ENCODE results near the gene BBLN.
A peak's percentile ranks its signal among the peaks of the same experiment; 100 is the strongest.

Gene BBLN

GRCh38 chr9:128190516-128191405 lies 30.7 kb downstream of the BBLN start:
- no peak for TF ChIP-seq CTCF (IDR thresholded peaks at IDR 0.05; ENCODE audit: insufficient read depth, low read depth, low read length, missing control alignments)
- DNase-seq (ENCODE audit: low read depth) = peak; percentile 27
- H3K4me3 ChIP-seq (ENCODE audit: low read depth, low read length) = peak overlapping the region; percentile 84

GRCh38 chr9:128191406-128192046 lies 31.5 kb downstream of the BBLN start, which contains the start of gene CIZ1:
Gene CIZ1, minus strand, starts transcription at chr9:128191572. Its CDS starts 715 bp downstream, at chr9:128190857.
- DNase-seq (ENCODE audit: low read depth) = peak; percentile 91
- H3K4me3 ChIP-seq (ENCODE audit: low read depth, low read length) = peak within 1 kb of the TSS; percentile 84
- peak; percentile 76 for TF ChIP-seq CTCF (IDR thresholded peaks at IDR 0.05; ENCODE audit: insufficient read depth, low read depth, low read length, missing control alignments)

- peak; percentile 41 for TF ChIP-seq CTCF (IDR thresholded peaks at IDR 0.05; ENCODE audit: insufficient read depth, low read depth, low read length, missing control alignments)
- H3K4me3 ChIP-seq (ENCODE audit: low read depth, low read length) = peak overlapping the region; percentile 84
- DNase-seq (ENCODE audit: low read depth) = peak; percentile 75
Observed at GRCh38 chr9:128192601-128193371, 32.7 kb downstream of the BBLN start.

- no peak overlapping the region for H3K4me3 ChIP-seq (ENCODE audit: low read depth, low read length)
- no peak for TF ChIP-seq CTCF (IDR thresholded peaks at IDR 0.05; ENCODE audit: insufficient read depth, low read depth, low read length, missing control alignments)
- DNase-seq (ENCODE audit: low read depth) = no peak
Observed at GRCh38 chr9:128193469-128194096, 33.5 kb downstream of the BBLN start.

- TF ChIP-seq CTCF (IDR thresholded peaks at IDR 0.05; ENCODE audit: insufficient read depth, low read depth, low read length, missing control alignments) = no peak
- no peak overlapping the region for H3K4me3 ChIP-seq (ENCODE audit: low read depth, low read length)
- no peak for DNase-seq (ENCODE audit: low read depth)
Observed at GRCh38 chr9:128201441-128202369, 41.6 kb downstream of the BBLN start.

Data from GM12865 (cell line).